ENCODE measurements around the gene RILPL1. TPM values are rescaled to one million over a fixed set of nuclear protein-coding genes. Genes with fewer than 3 reads are reported as not detected.

RILPL1 gene
- total RNA-seq, 1 experiment from 2014 or later = 21.5 TPM

GRCh38 chr12:123446333-123446713 lies 87.2 kb downstream of the RILPL1 start:
- no peaks in the 10 kb centered on the region for H3K9me3 Mint-ChIP-seq (ENCODE audit: unreplicated experiment)
- intact Hi-C loops (cut with micrococcal nuclease) = no loop called here
- no peak for DNase-seq (ENCODE audit: unreplicated experiment)
- H3K4me1 Mint-ChIP-seq (ENCODE audit: insufficient read depth, unreplicated experiment) = no peaks in the 10 kb centered on the region
- no peaks in the 10 kb centered on the region for H3K27me3 Mint-ChIP-seq (ENCODE audit: insufficient read depth, unreplicated experiment)
- H3K27ac Mint-ChIP-seq (ENCODE audit: low read depth, unreplicated experiment) = no peak overlapping the region
- ChIA-PET POLR2A (interaction anchor here (0.9 kb wide), 1 partner anchor 13 kb away, joined by 6 read pairs; no protein-coding TSS in a partner anchor), CTCF (interaction anchor here (0.6 to 1.1 kb wide), 4 partner anchors 12 to 1356 kb away, joined by 3 to 6 read pairs (median 4); no protein-coding TSS in a partner anchor)
- no TSS peak for BruUV-seq (replicated peaks)
- no peaks in the 10 kb centered on the region for H3K36me3 Mint-ChIP-seq (ENCODE audit: insufficient read depth, unreplicated experiment)
- no peak overlapping the region for H3K4me3 Mint-ChIP-seq (ENCODE audit: unreplicated experiment)
- no peak for TF ChIP-seq CTCF (IDR thresholded peaks at IDR 0.05; ENCODE audit: unreplicated experiment)

GRCh38 chr12:123445388-123446332 lies 87.9 kb downstream of the RILPL1 start:
- H3K27me3 Mint-ChIP-seq (ENCODE audit: insufficient read depth, unreplicated experiment) = no peaks in the 10 kb centered on the region
- TF ChIP-seq CTCF (IDR thresholded peaks at IDR 0.05; ENCODE audit: unreplicated experiment) = no peak
- no peak overlapping the region for H3K27ac Mint-ChIP-seq (ENCODE audit: low read depth, unreplicated experiment)
- H3K4me3 Mint-ChIP-seq (ENCODE audit: unreplicated experiment) = no peak overlapping the region
- ChIA-PET CTCF (interaction anchor here (0.6 to 0.7 kb wide), 2 partner anchors 33 to 1357 kb away, joined by 3 to 6 read pairs; no protein-coding TSS in a partner anchor), POLR2A (no interaction called here)
- intact Hi-C loops (cut with micrococcal nuclease) = no loop called here
- no peak for DNase-seq (ENCODE audit: unreplicated experiment)
- no peaks in the 10 kb centered on the region for H3K36me3 Mint-ChIP-seq (ENCODE audit: insufficient read depth, unreplicated experiment)
- BruUV-seq (replicated peaks) = no TSS peak
- no peaks in the 10 kb centered on the region for H3K4me1 Mint-ChIP-seq (ENCODE audit: insufficient read depth, unreplicated experiment)
- H3K9me3 Mint-ChIP-seq (ENCODE audit: unreplicated experiment) = no peaks in the 10 kb centered on the region

- intact Hi-C loops (cut with micrococcal nuclease) = no loop called here
- Mint-ChIP-seq H3K27ac (ENCODE audit: low read depth, unreplicated experiment) (no peak overlapping the region), H3K9me3 (ENCODE audit: unreplicated experiment) (no peaks in the 10 kb centered on the region), H3K36me3 (ENCODE audit: insufficient read depth, unreplicated experiment) (no peaks in the 10 kb centered on the region), H3K4me3 (ENCODE audit: unreplicated experiment) (no peak overlapping the region), H3K4me1 (ENCODE audit: insufficient read depth, unreplicated experiment) (no peaks in the 10 kb centered on the region), H3K27me3 (ENCODE audit: insufficient read depth, unreplicated experiment) (no peaks in the 10 kb centered on the region)
- peak; percentile 62 for DNase-seq (ENCODE audit: unreplicated experiment)
- no TSS peak for BruUV-seq (replicated peaks)
- TF ChIP-seq CTCF (IDR thresholded peaks at IDR 0.05; ENCODE audit: unreplicated experiment) = no peak
- ChIA-PET POLR2A (interaction anchor here (1.1 kb wide), 1 partner anchor 88 kb away, joined by 5 read pairs; no protein-coding TSS in a partner anchor), CTCF (no interaction called here)
Observed at GRCh38 chr12:123444092-123445026, 89.2 kb downstream of the RILPL1 start.

Measured in MCF 10A (cell line).